ENCODE measurements around the gene ATXN7L2. TPM values are rescaled to one million over a fixed set of nuclear protein-coding genes. Genes with fewer than 3 reads are reported as not detected.

The ATXN7L2 gene
- total and polyA plus RNA-seq, 7 donors: 4.4 to 14.1 (median 5.2) TPM

- H3K4me1 ChIP-seq: peaks cover 48% of the 10 kb centered on the region
- DNase-seq (peak in 1 of 2 donors; percentile 64), ATAC-seq (peak; percentile 23 to 45 (median 42))
- 21 to 36% (median 26%) methylated on average over 13 of the region's 13 CpGs for WGBS, 3 donors
- H3K4me3 ChIP-seq: peak overlapping the region; percentile 22
- no peaks in the 10 kb centered on the region for H3K36me3 ChIP-seq (ENCODE audit: insufficient read depth in 1 of 2, low read depth in 1 of 2)
- H3K9me3 ChIP-seq: no peaks in the 10 kb centered on the region
- intact Hi-C loops (cut with DNase I): loop anchor here in 1 of 2 donors (2.0 kb wide), 1 partner anchor 34 kb away; no protein-coding TSS in a partner anchor
- TF ChIP-seq CTCF (IDR thresholded peaks at IDR 0.05): no peak
- H3K27me3 ChIP-seq (ENCODE audit: insufficient read depth in 3 of 3, low read length in 2 of 3): no peaks in the 10 kb centered on the region
- peak overlapping the region; percentile 83 for H3K27ac ChIP-seq
These were observed 46.9 kb downstream of the ATXN7L2 start for GRCh38 chr1:109530457-109531087.

GRCh38 chr1:109531380-109531779, 47.7 kb downstream of the ATXN7L2 start:
- peak overlapping the region; percentile 83 for H3K27ac ChIP-seq
- H3K9me3 ChIP-seq: no peaks in the 10 kb centered on the region
- no peaks in the 10 kb centered on the region for H3K36me3 ChIP-seq (ENCODE audit: insufficient read depth in 1 of 2, low read depth in 1 of 2)
- TF ChIP-seq CTCF (IDR thresholded peaks at IDR 0.05): no peak
- H3K27me3 ChIP-seq (ENCODE audit: insufficient read depth in 3 of 3, low read length in 2 of 3): no peaks in the 10 kb centered on the region
- intact Hi-C loops (cut with DNase I): loop anchor here in 1 of 2 donors (2.0 kb wide), 1 partner anchor 35 kb away; no protein-coding TSS in a partner anchor
- H3K4me3 ChIP-seq: no peak overlapping the region
- H3K4me1 ChIP-seq: peaks cover 56% of the 10 kb centered on the region
- 34 to 76% (median 38%) methylated on average over 4 of the region's 4 CpGs for WGBS, 3 donors
- no peak for DNase-seq
- no peak for ATAC-seq

GRCh38 chr1:109531826-109532364, 48.2 kb downstream of the ATXN7L2 start:
- DNase-seq (no peak), ATAC-seq (no peak)
- Histone ChIP-seq H3K4me1 (peaks cover 61% of the 10 kb centered on the region), H3K27ac (peak overlapping the region; percentile 83), H3K4me3 (peak overlapping the region; percentile 33), H3K36me3 (ENCODE audit: insufficient read depth in 1 of 2, low read depth in 1 of 2) (no peaks in the 10 kb centered on the region), H3K27me3 (ENCODE audit: insufficient read depth in 3 of 3, low read length in 2 of 3) (no peaks in the 10 kb centered on the region), H3K9me3 (no peaks in the 10 kb centered on the region)
- no peak for TF ChIP-seq CTCF (IDR thresholded peaks at IDR 0.05)
- intact Hi-C loops (cut with DNase I): loop anchor here (1.0 to 2.0 kb wide), 4 partner anchors 34 to 255 kb away; partner anchors contain the start of gene CYB561D1 (in 1 of the 2)
- 17 to 34% (median 18%) methylated on average over 16 of the region's 16 CpGs for WGBS, 3 donors

- H3K27me3 ChIP-seq (ENCODE audit: insufficient read depth in 3 of 3, low read length in 2 of 3): no peaks in the 10 kb centered on the region
- WGBS, 3 donors: 8 to 11% (median 10%) methylated on average over 11 to 12 of the region's 12 CpGs
- ATAC-seq (peak; percentile 74 to 77 (median 76)), DNase-seq (peak; percentile 85 to 92)
- H3K4me3 ChIP-seq: peak overlapping the region; percentile 33
- no peaks in the 10 kb centered on the region for H3K9me3 ChIP-seq
- peaks cover 63% of the 10 kb centered on the region for H3K4me1 ChIP-seq
- no peaks in the 10 kb centered on the region for H3K36me3 ChIP-seq (ENCODE audit: insufficient read depth in 1 of 2, low read depth in 1 of 2)
- peak; percentile 98 for TF ChIP-seq CTCF (IDR thresholded peaks at IDR 0.05)
- H3K27ac ChIP-seq: peak overlapping the region; percentile 83
- intact Hi-C loops (cut with DNase I): loop anchor here in 1 of 2 donors (1.0 to 2.0 kb wide), 3 partner anchors 34 to 256 kb away; partner anchors contain the start of gene CYB561D1
These were observed 48.8 kb downstream of the ATXN7L2 start for GRCh38 chr1:109532365-109533136.

Measured in psoas muscle (tissue), 8 donors.